HAP-1 (cell line): ENCODE measurements around the gene DCAF10.

ENCODE experiments used
- DNase-seq, 2 experiments: peaks; one replicate each; pipeline ENCODE4 v3.0.0-alpha.2; 2016 to 2020; ENCODE audit warnings: low spot score in 2 of 2
- H3K27me3 ChIP-seq: fragments of 250-450 bp; sonication (Bioruptor Pico); 2 replicates; pipeline ENCODE4 v1.5.1; 2020; ENCODE audit warnings: low read depth, mild to moderate bottlenecking, moderate library complexity
- H3K36me3 ChIP-seq: fragments of 250-450 bp; sonication (Bioruptor Pico); replicated peaks from 2 replicates; pipeline ENCODE4 v1.5.1; 2020; ENCODE audit warnings: mild to moderate bottlenecking
- H3K4me1 ChIP-seq: fragments of 250-450 bp; sonication (Bioruptor Pico); 2 replicates; pipeline ENCODE4 v1.5.1; 2020; ENCODE audit warnings: mild to moderate bottlenecking
- H3K4me3 ChIP-seq: fragments of 250-450 bp; sonication (Bioruptor Pico); 2 replicates; pipeline ENCODE4 v1.5.1; 2020; ENCODE audit warnings: mild to moderate bottlenecking, moderate library complexity
- H3K9me3 ChIP-seq: fragments of 250-450 bp; sonication (Bioruptor Pico); 2 replicates; pipeline ENCODE4 v1.5.1; 2020; ENCODE audit warnings: mild to moderate bottlenecking, moderate library complexity
- in situ Hi-C: fragments of 300-500 bp; cut with MboI; formaldehyde crosslinking; loops from 3 replicates; pipeline ENCODE4 v1.14.3; 2020; ENCODE audit warnings: low sequenced_read_pairs, inconsistent platforms, mixed read lengths

The DCAF10 gene

DNA sequence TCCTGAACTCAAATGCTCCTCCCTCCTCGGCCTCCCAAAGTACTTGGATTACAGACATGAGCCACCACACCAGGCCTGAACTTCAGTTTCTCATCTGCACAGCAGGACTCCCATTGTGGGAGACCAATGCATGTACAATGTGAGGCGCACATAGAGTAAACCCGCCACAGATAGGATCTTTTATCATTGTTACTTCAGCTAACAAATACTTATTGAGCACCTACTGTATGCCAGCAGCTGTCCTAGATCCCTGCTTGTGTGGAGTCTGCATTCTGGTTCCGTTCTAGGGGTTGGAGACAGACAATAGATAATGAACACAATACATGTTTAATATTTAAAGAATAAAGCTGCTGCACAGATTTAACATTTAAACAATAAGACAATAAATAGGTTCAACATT is 109.7 kb downstream of the DCAF10 start:
- in situ Hi-C loops = loop anchor here (5.0 to 25.0 kb wide), 4 partner anchors 162 to 777 kb away; no protein-coding TSS in a partner anchor
- DNase-seq = peak in 1 of 2 experiments; percentile 2

DNA sequence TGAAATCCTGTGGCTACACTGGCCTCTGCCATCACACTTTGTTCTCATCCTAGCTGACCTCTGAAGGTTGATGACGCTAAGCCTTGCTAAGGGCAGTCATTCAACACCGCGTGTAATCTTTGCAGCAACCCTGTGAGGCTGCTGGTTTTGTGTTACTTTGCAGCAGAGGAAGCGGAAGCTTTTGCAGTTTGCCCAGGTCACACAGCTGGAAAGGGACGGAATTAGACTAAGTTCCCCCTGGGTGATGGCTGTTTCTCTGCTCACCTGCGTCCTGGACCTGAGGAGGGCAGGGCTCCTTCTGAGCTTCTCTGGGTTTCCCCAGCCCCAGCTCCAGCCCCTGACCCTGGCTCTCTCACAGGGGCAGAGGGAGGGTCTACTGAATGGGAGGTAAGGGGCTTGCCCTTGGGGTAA is 110.7 kb downstream of the DCAF10 start:
- no peak for DNase-seq
- Histone ChIP-seq H3K27me3 (no peaks in the 10 kb centered on the region), H3K36me3 (no peaks in the 10 kb centered on the region), H3K4me1 (0 out of 2 replicates have a peak, but pooled peaks cover 2% of the 10 kb centered on the region), H3K9me3 (no peaks in the 10 kb centered on the region), H3K4me3 (no peak overlapping the region)
- in situ Hi-C loops = loop anchor here (5.0 to 25.0 kb wide), 4 partner anchors 161 to 776 kb away; no protein-coding TSS in a partner anchor

More for the DNA sequence above, 109.7 kb downstream of the DCAF10 start:
- Histone ChIP-seq H3K4me1 (peaks cover 2% of the 10 kb centered on the region; the same call in 1 of the 2 replicates), H3K27me3 (no peaks in the 10 kb centered on the region), H3K4me3 (no peak overlapping the region), H3K36me3 (no peaks in the 10 kb centered on the region), H3K9me3 (no peaks in the 10 kb centered on the region)

DNA sequence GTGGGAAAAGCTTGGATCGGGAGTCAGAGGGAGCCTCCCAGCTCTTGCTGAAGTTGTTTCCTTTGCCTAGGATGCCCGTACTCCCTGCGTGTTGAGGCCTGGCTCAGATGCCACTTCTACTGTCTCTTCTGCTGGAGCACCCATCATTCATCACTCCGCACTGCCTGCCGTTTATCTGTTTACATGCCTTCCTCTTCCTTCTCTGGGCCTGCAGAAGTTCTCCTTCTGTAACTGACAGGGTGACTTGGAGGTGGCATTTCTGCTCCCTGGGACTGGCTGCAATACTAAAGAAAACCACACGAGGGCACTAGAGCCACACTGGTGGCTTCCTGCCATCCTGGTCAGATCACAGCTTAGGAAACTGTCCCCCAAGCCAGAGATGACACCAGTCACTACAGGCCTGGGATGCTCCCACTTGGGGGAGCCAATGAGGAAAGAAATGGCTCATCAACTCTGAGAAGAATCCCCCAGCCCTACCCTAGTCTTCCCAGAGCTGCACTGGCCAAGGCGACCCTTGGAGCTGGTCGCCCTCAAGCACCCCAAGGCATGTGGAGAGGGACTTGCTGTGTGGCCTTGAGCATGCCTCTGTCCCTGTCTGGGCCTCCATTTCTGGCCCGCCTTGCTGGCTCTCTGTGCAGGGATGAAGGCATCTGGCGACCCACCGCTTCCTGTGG is 113.0 kb downstream of the DCAF10 start:
- DNase-seq = peak; percentile 73 to 91
- H3K36me3 ChIP-seq = peaks cover 4% of the 10 kb centered on the region
- in situ Hi-C loops = loop anchor here (5.0 to 25.0 kb wide), 4 partner anchors 159 to 774 kb away; no protein-coding TSS in a partner anchor
- H3K27me3 ChIP-seq = no peaks in the 10 kb centered on the region
- H3K4me1 ChIP-seq = peaks cover 3% of the 10 kb centered on the region
- H3K9me3 ChIP-seq = no peaks in the 10 kb centered on the region
- H3K4me3 ChIP-seq = no peak overlapping the region

DNA sequence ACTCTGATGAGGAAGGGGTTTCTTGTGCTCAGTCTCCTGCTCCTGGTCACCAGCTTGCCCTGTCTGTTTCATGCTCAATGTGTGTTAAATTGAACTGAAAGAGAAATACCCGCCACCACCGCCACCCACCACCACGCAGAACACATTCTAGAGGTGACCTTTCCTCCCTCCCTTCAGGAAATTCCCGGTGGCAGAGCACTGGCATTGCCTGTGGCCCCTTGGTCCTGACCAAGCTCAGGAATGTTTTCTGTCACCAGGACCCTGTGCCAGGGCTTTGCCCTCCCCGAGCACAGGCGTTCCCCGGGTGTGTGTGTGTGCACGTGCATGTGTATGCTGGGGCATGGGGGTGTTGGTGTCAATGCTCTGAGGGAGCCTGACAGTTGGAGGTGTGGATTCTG is 113.6 kb downstream of the DCAF10 start:
- no peaks in the 10 kb centered on the region for H3K27me3 ChIP-seq
- H3K9me3 ChIP-seq = no peaks in the 10 kb centered on the region
- H3K4me1 ChIP-seq = peaks cover 9% of the 10 kb centered on the region
- no peak overlapping the region for H3K4me3 ChIP-seq
- in situ Hi-C loops = loop anchor here (5.0 to 25.0 kb wide), 4 partner anchors 158 to 773 kb away; no protein-coding TSS in a partner anchor
- no peak for DNase-seq
- H3K36me3 ChIP-seq = peaks cover 9% of the 10 kb centered on the region

GRCh38 chr9:37914701-37915358 is 114.2 kb downstream of the DCAF10 start:
- Histone ChIP-seq H3K27me3 (no peaks in the 10 kb centered on the region), H3K36me3 (peaks cover 9% of the 10 kb centered on the region), H3K9me3 (no peaks in the 10 kb centered on the region), H3K4me1 (peaks cover 15% of the 10 kb centered on the region), H3K4me3 (no peak overlapping the region)
- in situ Hi-C loops = loop anchor here (5.0 to 25.0 kb wide), 4 partner anchors 157 to 772 kb away; no protein-coding TSS in a partner anchor
- DNase-seq = no peak

GRCh38 chr9:37915911-37916470 is 115.4 kb downstream of the DCAF10 start:
- Histone ChIP-seq H3K4me3 (no peak overlapping the region), H3K27me3 (no peaks in the 10 kb centered on the region), H3K4me1 (peaks cover 27% of the 10 kb centered on the region), H3K9me3 (no peaks in the 10 kb centered on the region), H3K36me3 (peaks cover 9% of the 10 kb centered on the region)
- in situ Hi-C loops = loop anchor here (10.0 to 25.0 kb wide), 2 partner anchors 249 to 771 kb away; no protein-coding TSS in a partner anchor
- no peak for DNase-seq

GRCh38 chr9:37916471-37917312 is 116.1 kb downstream of the DCAF10 start:
- Histone ChIP-seq H3K27me3 (no peaks in the 10 kb centered on the region), H3K36me3 (peaks cover 9% of the 10 kb centered on the region), H3K4me3 (no peak overlapping the region), H3K9me3 (no peaks in the 10 kb centered on the region), H3K4me1 (peaks cover 28% of the 10 kb centered on the region)
- no peak for DNase-seq
- in situ Hi-C loops = loop anchor here (10.0 to 25.0 kb wide), 2 partner anchors 248 to 771 kb away; no protein-coding TSS in a partner anchor
